SK-MEL-5 (cell line): Measurements from ENCODE around the gene OGG1. TPM values are rescaled to one million over a fixed set of nuclear protein-coding genes. Genes with fewer than 3 reads are reported as not detected.

ENCODE experiments used
- DNase-seq: peaks from one replicate; pipeline ENCODE4 v3.0.0-alpha.2; 2016; ENCODE audit warnings: low read depth, low spot score
- in situ Hi-C: cut with HindIII; loops from 2 replicates; pipeline ENCODE4 v1.10.0; 2016; ENCODE audit warnings: low sequenced_read_pairs, high pct_unique_total_duplicates, low pct_unique_long_range_greater_than_20kb
- total RNA-seq: library from RNA; depleted of rRNA; stranded (reverse); fragments of >200 nt; shearing (Covaris generic); gene quantifications from 2 replicates; pipeline ENCODE4 v1.2.3, GENCODE V29; 2014

The OGG1 gene
- total RNA-seq, 1 experiment from 2014 or later, result 11.0 TPM

- DNase-seq, result no peak
- in situ Hi-C loops, result no loop called here
These were observed 28.7 kb downstream of the OGG1 start for GRCh38 chr3:9778143-9779074.

DNA sequence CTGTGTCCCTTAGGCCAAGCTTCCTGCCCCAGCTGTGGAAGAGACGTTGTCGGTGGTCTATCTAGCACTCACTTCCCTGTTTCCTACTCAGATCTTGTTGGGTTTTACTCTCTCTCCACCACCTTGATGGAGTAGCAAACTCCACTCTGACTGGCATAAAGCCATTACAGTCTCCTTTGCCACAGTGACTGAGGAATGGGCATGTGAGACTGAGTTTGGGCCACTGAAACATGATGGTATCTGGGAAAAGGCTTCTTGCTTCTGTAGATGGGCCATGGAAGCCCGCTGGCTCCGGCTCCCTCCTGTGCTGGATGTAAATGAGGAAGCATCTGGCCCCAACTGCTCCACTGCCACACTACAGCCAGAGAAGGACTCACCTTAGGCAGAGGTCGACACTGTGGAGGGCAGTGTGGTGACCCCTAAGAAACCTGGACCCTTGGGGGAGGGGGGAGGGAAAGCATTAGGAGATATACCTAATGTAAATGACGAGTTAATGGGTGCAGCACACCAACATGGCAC, 29.4 kb downstream of the OGG1 start:
- DNase-seq, result no peak
- in situ Hi-C loops, result no loop called here

DNA sequence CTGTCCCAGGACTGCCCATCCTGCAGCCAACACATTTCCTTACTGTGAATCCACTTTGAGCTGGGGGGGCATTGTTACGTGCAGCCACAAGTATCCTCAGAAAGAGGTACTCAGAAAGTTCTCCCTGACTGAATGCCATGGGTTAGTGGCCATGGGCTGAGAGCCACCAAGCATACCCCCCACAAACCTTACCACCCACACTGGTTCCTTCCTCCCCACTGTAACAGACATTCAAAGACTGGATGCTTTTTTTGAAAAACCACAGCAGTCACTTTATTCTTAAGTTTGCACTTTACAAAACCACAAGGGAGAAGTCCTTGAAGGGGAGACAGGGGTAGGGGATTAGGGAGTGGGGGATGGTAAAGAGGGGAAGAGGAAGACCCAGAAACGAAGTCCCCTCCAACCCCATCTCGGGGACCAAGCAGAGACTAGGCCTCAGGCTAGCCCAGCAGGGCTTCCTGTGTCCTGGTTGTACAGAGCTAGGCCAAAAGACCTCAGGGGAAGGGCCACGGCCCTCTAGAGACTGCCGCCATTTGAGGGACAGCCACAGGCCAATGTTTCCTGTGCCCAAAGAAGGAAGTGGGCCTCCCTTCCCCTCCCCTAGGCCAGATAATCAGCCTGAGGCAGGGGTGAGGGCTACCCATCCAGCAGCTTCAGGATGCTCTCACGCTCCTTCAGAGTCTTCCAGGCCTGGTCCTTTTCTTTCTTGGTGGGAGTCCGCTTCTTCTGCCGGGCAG, 30.1 kb downstream of the OGG1 start:
- no peak for DNase-seq

GRCh38 chr3:9780458-9780812, 30.7 kb downstream of the OGG1 start:
- in situ Hi-C loops, result no loop called here
- no peak for DNase-seq

More for the DNA sequence above, 30.1 kb downstream of the OGG1 start:
- in situ Hi-C loops, result no loop called here

GRCh38 chr3:9780910-9781309, 31.2 kb downstream of the OGG1 start:
- no peak for DNase-seq
- in situ Hi-C loops, result no loop called here

GRCh38 chr3:9781551-9781950, 31.8 kb downstream of the OGG1 start:
- DNase-seq, result no peak
- in situ Hi-C loops, result no loop called here

DNA sequence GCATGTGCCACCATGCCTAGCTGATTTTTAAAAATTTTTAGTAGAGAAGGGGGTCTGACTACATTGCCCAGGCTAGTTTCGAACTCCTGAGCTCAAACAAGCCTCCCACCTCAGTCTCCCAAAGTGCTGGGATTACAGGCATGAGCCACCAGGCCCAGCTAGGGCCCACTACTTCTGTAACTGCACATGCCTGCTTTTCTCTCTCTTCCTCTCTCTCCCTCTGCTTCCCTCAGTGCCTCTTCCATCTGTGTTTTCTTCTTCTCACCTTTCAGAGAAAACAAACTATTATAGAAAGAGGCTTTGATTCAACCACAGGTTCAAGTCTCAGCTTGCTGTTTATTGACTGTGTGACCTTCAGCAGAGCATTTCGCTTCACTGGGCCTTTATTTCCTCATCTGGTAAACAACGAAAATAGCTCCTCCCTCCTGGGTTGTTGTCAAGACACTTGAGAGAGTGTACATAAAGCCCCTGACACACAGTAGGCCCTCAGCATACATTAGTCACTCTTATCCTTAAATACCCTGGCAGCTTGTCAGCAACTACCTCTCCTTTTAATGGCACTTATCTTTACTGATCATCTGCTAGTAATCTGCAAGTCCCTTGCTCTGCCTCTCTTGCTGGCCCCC, 32.3 kb downstream of the OGG1 start:
- in situ Hi-C loops, result no loop called here

DNA sequence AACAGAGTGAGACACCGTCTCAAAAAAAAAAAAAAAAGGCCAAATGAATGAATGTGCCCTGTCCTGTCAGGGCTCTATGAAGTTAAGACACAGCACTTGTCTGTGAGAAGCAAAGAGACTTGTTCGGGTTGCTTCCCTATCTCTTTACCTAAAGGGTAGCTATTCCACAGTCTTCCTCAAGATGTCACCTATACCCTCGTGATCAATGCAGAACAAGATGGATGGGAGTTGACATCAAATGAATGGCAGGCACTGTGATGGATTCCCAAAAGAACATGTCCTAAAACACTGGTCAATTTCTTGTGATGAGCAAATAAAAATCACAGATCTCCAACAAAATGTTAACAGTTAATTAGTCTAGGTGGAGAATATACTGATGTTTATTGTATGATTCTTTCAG, 33.0 kb downstream of the OGG1 start:
- DNase-seq, result peak; percentile 35
- in situ Hi-C loops, result no loop called here

More for the DNA sequence above, 32.3 kb downstream of the OGG1 start:
- DNase-seq, result no peak

GRCh38 chr3:9783954-9784353, 34.2 kb downstream of the OGG1 start:
- DNase-seq, result no peak
- in situ Hi-C loops, result no loop called here

- DNase-seq, result no peak
- in situ Hi-C loops, result no loop called here
These were observed 35.2 kb downstream of the OGG1 start for GRCh38 chr3:9784965-9785364.

- in situ Hi-C loops, result no loop called here
- no peak for DNase-seq
These were observed 35.9 kb downstream of the OGG1 start for GRCh38 chr3:9785602-9786001.

DNA sequence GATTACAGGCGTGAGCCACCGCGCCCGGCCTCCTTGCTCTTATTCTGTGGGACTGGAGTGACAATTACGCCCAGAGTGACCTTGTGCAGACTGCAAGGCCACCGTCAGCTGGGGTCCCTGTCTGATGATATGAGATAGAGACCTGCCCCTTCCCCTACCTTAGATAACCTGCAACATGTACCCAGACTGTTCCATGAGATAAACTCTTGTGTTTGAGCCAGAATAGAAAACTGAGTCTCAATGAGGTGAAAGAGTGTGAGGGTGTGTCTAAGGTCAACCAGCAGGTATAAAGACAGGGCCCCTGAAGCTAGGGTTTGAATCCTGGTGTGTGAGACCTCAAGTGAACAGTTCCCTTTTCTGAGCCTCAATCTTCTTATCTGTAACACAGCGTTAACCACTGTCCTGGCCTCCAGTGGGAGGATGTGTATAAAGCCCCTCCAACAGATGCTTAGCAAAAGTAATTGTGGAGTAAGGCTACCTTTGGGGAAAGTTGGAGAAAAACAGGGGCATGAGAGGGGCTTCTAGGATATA, 36.5 kb downstream of the OGG1 start:
- in situ Hi-C loops, result no loop called here
- no peak for DNase-seq

DNA sequence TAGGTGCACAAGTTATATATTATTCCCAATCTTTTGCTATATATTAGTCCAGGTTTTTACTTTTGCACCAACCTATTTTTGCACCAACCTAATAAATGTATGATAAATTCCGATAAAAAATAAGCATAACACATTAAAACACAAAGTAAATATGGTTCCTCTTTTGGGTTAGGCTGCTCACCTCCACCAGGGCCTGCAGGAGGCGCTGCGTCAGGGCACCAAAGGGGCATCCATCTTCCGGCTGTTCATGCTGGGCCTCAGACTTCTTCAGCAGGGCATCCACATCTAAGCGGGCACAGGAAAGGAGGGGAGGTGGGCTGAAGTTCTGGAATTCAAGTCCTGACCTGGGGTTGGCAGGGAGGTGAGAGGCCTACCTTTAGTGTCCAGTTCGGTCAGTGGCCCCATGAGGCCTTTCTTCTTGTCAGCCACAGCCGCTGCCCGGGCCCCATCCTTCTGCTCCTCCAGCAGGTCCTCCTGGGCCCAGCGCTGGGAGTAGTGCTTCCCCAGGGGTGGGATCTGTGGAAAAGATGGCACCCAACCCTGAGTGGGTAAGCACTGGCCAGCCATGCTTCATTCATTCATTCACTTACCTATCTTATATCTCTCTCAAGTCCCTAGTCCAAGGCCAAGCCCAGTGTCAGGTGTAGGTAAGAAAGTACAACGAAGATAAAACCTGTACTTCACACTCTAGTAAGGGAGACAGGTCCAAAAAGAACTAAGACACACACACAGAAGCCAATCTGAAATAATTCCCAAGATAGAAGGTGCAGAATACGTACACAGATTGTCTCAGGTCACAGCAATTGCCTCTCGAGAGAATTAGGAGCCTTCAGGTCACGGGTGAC, 37.3 kb downstream of the OGG1 start:
- in situ Hi-C loops, result no loop called here
- DNase-seq, result peak; percentile 59

DNA sequence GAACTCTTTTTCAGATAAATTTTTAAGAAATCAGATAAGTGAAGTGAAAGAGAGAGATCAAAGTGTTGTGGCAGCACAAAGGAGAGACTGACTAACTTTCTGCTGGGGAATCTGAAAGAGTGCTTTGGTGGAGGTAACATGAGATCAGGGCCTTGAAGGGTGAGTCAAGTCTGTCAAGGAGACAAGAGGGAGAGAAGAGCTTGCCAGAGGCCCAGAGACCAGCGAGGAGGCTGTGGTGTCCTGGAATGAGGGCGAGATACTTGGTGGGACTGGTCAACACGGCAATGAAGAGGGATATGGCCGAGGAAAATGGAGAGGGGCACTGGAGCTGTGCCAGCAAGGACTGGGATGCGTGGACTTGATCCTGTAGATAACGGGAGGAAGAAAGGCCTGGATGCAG, 38.0 kb downstream of the OGG1 start:
- in situ Hi-C loops, result no loop called here
- DNase-seq, result no peak

- DNase-seq, result no peak
- in situ Hi-C loops, result no loop called here
These were observed 41.4 kb downstream of the OGG1 start for GRCh38 chr3:9791127-9791526.

DNA sequence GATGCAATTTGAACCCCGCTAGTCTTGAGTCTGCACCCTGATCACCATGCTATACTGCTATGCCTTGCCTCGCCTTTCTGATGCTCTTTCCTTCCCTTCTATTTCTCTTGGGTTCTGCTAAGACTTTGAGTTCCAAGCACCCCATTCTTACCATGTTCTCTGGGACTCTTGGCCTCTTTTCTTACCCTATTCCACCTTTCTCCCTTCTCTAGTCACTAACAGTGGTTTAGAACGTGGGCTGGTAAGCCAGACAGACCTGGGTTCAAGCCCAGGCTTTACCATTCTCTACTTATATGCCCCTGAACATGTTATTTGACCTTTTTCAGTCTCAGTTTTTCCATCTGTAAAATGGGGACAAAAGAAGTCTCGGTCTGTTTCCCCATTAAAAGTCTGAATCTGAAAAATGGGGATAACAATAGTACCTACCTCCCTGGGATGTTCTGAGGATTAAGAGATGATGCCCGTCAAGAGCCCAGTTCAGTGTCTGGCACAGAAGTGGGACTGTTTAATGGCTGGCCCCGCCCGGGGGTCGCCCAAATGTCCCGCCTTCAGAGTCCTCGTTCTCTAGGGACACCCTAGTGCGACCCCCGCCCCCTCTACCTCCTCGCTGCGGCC, 42.1 kb downstream of the OGG1 start:
- in situ Hi-C loops, result no loop called here

More for the DNA sequence above, 42.1 kb downstream of the OGG1 start:
- DNase-seq, result no peak
